AG09319 (cell line): ENCODE measurements around the gene SELENOM.
"Not testable (repeated sequence)": the region's sequence is repeated elsewhere in the genome, so short reads cannot be mapped to it uniquely, and the experiment has no call there.

Experiments
- DNase-seq: peaks from one replicate; pipeline ENCODE4 v3.0.0-alpha.2; 2010; ENCODE audit warnings: low read depth; ENCODE audit errors: extremely low read depth
- TF ChIP-seq, protein P1 (sequence below): IDR thresholded peaks from 2 replicates; pipeline ENCODE4 v1.5.1; 2011; ENCODE audit warnings: low read depth, mild to moderate bottlenecking, inconsistent platforms, low read length, moderate library complexity

Gene SELENOM

DNA sequence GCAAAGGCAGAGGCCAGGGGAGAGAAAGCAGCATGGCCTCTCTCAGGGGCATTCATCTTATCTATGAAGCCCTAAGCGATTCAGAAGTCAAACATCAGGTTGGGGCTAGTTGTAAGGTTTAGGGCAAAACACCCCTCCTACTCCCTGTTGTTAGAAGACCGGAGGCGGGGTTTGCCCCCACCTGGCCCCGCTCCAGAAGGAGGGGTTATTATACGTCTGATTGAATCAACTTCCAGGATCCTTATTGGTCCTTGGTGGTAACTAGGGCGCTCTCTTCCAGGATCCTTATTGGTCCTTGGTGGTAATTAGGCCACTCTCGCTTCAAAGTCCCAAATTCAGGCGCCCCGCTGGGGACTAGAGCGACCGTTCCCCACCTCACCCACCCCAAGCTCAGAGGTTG, 38.4 kb downstream of the SELENOM start:
- TF ChIP-seq, protein P1, sequence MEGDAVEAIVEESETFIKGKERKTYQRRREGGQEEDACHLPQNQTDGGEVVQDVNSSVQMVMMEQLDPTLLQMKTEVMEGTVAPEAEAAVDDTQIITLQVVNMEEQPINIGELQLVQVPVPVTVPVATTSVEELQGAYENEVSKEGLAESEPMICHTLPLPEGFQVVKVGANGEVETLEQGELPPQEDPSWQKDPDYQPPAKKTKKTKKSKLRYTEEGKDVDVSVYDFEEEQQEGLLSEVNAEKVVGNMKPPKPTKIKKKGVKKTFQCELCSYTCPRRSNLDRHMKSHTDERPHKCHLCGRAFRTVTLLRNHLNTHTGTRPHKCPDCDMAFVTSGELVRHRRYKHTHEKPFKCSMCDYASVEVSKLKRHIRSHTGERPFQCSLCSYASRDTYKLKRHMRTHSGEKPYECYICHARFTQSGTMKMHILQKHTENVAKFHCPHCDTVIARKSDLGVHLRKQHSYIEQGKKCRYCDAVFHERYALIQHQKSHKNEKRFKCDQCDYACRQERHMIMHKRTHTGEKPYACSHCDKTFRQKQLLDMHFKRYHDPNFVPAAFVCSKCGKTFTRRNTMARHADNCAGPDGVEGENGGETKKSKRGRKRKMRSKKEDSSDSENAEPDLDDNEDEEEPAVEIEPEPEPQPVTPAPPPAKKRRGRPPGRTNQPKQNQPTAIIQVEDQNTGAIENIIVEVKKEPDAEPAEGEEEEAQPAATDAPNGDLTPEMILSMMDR = no peak
- DNase-seq = no peak

- DNase-seq = no peak
- TF ChIP-seq, protein P1 = no peak
These were observed 43.0 kb downstream of the SELENOM start for GRCh38 chr22:31064369-31064768.

DNA sequence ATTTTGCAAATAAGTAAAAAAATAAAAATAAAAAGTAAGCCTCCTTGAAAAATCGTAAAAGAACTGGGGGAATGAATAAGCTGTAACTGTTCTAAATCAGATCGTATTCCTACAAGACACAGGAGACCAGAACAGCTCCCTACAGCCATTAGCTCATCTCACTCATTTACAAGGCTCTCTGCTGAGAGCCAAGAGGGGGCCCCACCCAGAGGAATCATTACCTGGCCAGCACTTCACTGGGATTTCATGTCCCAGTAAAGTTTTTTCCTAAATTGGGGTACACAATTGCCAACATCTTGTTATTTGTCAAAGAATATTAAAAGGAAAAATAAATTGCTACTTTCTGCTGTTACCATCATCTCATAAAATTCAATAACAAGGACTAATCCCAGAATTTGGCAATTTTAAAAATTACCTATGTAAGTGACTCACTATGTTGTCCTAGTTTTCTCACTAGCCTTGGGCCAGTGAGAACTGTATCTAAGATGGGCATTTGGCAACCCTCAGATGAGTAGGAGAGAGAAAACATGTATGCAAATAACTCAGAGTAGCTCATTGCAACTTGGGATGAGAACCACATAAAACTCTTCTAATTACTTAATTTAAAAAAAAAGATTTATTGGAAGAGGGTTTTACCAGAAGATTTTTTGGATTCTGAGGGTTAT, 44.7 kb downstream of the SELENOM start:
- DNase-seq = no peak
- TF ChIP-seq, protein P1 = no peak

GRCh38 chr22:31059663-31060062, 47.7 kb downstream of the SELENOM start:
- DNase-seq = not testable (repeated sequence)

DNA sequence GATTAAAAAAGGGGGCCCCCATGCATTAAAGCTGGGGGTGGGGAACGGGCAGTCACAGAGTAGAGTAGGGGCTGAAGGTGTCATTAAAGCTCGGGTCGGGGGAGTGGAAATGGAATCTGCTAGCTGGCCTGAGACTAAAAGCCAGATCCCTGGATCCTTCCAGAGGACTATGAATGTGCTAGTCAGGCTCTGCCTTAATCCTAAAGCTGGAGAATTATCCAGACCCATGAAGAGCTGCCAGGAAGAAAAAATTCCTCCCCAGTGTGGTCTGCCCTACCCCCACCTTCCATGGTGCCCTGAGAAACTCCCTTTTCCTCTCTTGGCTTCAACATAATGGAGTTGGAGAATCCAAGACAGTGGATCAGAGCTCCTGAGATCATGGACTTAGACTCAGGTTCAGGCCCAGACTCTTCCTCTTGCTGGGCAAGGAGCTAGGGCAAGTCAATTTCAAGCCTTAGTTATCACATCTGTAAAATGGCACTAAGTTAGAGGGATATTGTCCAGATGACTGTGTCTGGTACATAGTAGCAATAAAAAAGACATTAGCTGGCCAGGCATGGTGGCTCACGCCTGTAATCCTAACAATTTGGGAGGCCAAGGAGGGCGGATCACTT, 50.3 kb downstream of the SELENOM start:
- TF ChIP-seq, protein P1 = no peak

GRCh38 chr22:31055635-31056159, 51.7 kb downstream of the SELENOM start:
- TF ChIP-seq, protein P1 = no peak
- peak; percentile 85 for DNase-seq

More for the DNA sequence above, 50.3 kb downstream of the SELENOM start:
- DNase-seq = no peak

GRCh38 chr22:31055117-31055634, 52.2 kb downstream of the SELENOM start:
- TF ChIP-seq, protein P1 = no peak

More at GRCh38 chr22:31055117-31055634, 52.2 kb downstream of the SELENOM start:
- DNase-seq = no peak
